VCaP (cell line): ENCODE data around the gene DNAH8.

Experiments
- H3K27ac ChIP-seq: fragments of 450-650 bp; 2 replicates; pipeline ENCODE4 v1.5.1; 2017
- TF ChIP-seq, protein P1 (sequence below): fragments of 450-650 bp; conservative IDR thresholded peaks from 2 replicates; pipeline ENCODE4 v1.5.1; 2017; ENCODE audit warnings: mild to moderate bottlenecking, moderate library complexity

The DNAH8 gene

DNA sequence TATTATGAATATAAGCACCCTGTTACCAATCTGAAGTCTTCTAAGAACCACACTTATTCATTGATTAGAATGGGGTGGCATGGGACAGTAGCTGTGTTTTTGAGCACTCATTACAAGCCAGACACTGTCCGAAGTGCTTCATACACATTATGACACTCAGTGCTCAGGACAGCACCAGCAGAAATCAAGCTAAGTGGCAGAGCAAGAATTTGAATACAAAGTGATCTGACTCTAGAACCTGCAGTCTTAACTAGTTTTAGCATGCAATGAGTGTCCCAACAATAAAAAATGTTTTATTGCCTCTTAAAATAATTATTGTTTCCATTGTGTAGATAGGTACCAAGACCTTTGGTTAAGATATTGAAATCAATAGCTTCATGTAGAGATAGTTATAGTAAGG is 294.4 kb downstream of the DNAH8 start:
- TF ChIP-seq, protein P1, sequence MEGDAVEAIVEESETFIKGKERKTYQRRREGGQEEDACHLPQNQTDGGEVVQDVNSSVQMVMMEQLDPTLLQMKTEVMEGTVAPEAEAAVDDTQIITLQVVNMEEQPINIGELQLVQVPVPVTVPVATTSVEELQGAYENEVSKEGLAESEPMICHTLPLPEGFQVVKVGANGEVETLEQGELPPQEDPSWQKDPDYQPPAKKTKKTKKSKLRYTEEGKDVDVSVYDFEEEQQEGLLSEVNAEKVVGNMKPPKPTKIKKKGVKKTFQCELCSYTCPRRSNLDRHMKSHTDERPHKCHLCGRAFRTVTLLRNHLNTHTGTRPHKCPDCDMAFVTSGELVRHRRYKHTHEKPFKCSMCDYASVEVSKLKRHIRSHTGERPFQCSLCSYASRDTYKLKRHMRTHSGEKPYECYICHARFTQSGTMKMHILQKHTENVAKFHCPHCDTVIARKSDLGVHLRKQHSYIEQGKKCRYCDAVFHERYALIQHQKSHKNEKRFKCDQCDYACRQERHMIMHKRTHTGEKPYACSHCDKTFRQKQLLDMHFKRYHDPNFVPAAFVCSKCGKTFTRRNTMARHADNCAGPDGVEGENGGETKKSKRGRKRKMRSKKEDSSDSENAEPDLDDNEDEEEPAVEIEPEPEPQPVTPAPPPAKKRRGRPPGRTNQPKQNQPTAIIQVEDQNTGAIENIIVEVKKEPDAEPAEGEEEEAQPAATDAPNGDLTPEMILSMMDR = no peak
- H3K27ac ChIP-seq = no peak overlapping the region

DNA sequence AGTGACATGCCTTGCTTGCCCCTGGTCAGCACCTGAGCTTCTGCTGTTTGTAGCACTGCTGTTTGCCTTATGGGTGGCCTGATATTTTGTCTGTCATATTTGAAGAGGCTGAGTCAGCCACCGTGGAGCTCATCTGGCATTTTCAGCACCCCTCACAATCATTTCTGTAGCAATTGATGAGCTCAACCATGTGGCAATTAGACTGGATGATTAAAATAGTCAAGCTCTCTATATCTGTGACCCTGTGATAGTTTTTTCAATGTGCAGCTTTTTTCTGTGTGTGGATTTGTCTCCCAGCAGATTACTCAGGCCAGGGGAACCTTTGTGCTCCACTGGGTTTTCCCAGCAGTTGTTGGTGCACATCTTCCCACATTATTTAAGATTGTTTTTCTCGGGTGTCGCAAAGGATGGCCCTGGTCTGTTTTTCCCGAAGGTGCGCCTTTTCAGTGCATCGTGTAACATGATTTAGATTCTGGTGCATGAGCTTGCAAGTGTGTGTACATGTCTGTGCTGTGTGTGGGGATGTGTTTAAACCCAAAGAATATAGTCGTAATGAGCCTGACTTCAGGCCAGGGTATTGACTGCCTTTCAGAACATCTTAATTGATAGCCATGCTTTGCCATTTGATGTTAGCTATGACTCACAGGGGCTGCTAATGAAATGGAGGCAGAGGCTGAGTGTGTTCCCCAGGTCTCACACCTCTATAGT is 301.9 kb downstream of the DNAH8 start:
- TF ChIP-seq, protein P1 = no peak
- no peak overlapping the region for H3K27ac ChIP-seq

DNA sequence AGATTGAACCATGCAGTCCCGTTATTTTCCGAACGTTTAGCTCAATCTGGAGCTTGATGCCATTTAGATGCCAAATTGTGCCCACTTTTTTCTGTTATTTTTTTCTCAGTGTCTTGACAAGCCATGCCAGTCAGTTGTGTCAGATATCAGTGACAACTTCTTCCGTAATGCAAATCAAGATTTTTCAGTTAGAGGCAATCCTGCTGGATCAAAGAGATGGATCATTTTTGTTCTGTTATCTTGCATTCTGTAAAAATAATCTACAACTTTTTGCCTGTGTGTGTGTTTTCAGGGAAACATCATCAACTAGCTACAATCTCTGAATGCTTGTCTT is 302.4 kb downstream of the DNAH8 start:
- TF ChIP-seq, protein P1 = no peak
- H3K27ac ChIP-seq = no peak overlapping the region

DNA sequence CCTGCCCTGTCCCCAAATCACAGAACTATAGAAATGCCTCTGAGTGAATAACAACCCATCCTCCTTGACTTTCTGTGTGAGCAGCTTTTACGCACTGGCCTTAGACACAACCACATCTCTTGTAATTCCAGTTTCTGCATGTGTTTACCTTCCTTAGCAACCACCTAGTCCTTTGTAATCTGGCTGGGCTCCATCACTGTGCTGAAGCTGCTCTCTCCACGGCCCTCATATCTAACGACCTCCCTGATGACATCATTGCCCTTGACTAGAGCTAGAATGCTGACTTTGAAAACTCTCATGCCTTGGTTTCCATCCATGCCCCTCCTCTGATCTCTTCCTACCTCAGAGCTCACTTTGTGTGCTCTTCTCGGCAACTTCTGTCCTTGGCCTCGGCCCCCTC is 303.0 kb downstream of the DNAH8 start:
- no peak overlapping the region for H3K27ac ChIP-seq
- TF ChIP-seq, protein P1 = no peak

DNA sequence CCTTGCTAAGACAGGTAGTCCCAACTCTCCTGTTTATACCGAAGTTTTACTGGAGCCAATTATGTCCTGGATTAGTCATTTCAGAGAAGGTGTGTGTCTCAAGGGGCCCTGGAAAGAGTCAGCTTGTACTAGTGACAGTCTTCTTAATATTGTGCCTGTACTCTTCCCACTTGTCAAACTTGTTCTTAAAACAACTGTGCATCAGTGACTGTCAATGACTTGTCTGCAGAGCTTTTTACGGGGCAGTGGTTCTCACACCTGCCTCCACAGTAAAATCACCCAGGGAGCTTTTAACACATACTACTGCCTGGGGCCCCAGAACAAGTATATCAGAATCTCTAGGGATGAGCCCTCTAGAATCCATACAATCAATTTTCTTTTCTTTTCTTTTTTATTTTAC is 305.0 kb downstream of the DNAH8 start:
- TF ChIP-seq, protein P1 = no peak
- H3K27ac ChIP-seq = peak overlapping the region; percentile 10; the same call in 1 of the 2 replicates

DNA sequence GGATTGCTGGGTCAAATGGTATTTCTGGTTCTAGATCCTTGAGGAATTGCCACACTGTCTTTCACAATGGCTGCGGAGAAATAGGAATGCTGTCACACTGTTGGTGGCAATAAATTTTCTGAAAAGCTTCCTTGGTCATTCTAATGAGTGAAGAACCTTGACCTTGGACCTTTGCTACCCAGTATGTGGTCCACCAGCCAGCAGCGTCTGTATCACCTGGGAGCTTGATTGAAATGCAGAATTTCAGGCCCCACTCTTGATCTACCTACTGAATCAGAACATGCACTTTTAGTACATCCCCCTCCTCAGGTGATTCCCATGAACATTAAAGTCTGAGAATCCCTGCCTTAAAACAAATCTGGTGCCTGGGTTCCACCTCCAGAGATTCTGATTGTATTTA is 305.9 kb downstream of the DNAH8 start:
- TF ChIP-seq, protein P1 = no peak
- H3K27ac ChIP-seq = no peak overlapping the region

DNA sequence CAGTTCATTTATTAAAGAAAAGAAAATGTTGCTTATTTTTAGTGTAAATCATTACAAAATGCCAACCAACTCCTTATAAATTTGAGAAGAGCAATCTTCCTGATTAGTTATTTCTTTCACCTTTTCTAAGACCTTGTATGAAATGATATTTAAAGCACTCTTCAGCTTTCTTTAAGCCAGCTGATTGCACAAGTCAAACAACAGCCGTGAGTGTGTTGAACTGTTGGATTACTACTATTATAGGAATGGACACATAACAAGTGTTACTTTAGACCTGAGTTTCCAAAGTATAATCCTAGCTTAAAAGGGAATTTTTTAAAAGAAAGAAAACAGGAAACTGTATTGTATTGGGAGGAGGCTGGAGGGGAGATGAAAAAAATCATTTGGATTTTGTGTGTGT is 306.7 kb downstream of the DNAH8 start:
- H3K27ac ChIP-seq = no peak overlapping the region
- TF ChIP-seq, protein P1 = no peak
